Right ventricle myocardium inferior (tissue), 1 donor: Measurements from ENCODE around the gene CHPF2. TPM values are rescaled to one million over a fixed set of nuclear protein-coding genes. Genes with fewer than 3 reads are reported as not detected.

ENCODE experiments used
- ATAC-seq: fragments of 200-7000 bp; cut with Tn5 transposase; one replicate; pipeline ENCODE4 v1.9.1; 2020; ENCODE audit warnings: mild to moderate bottlenecking, moderate library complexity
- DNase-seq: peaks from one replicate; pipeline ENCODE4 v3.0.0; 2021; ENCODE audit errors: missing footprints
- intact Hi-C: fragments of 100-400 bp; cut with DNase I; formaldehyde crosslinking; loops from one replicate; pipeline ENCODE4 v1.11.0; 2022
- total RNA-seq: library from RNA; stranded (reverse); fragmentation: NEBNext Ultra II Directional; extraction: Animal tissue kit (Norgen Biotek cat#: 25700); gene quantifications from one replicate; pipeline ENCODE4 v1.2.1, GENCODE V29; 2021
- donor health status: DM: no; HTN: yes; CAD: no; lungs with severe emphysema.

CHPF2 gene
- total RNA-seq, 1 donor from 2014 or later = 11.6 TPM

DNA sequence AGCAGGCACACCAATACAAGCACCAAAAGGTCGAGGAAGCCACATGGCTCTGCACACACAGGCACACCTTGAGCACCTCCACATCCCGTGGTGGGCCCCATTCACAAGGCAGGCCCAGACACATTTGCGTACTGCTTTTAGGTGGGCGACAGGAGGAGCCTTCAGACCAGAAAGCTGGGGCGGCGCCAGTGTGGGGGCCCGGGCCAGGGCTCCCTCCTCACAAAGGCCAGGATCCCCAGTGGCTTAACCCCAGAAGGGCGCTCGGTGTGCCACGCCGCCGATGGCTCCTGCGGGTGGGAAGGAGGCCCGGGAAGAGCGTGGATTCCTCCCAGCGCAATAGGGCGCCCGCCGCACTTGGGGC lies 19.0 kb downstream of the CHPF2 start:
- ATAC-seq (no peak), DNase-seq (peak; percentile 71)
- intact Hi-C loops = no loop called here

DNA sequence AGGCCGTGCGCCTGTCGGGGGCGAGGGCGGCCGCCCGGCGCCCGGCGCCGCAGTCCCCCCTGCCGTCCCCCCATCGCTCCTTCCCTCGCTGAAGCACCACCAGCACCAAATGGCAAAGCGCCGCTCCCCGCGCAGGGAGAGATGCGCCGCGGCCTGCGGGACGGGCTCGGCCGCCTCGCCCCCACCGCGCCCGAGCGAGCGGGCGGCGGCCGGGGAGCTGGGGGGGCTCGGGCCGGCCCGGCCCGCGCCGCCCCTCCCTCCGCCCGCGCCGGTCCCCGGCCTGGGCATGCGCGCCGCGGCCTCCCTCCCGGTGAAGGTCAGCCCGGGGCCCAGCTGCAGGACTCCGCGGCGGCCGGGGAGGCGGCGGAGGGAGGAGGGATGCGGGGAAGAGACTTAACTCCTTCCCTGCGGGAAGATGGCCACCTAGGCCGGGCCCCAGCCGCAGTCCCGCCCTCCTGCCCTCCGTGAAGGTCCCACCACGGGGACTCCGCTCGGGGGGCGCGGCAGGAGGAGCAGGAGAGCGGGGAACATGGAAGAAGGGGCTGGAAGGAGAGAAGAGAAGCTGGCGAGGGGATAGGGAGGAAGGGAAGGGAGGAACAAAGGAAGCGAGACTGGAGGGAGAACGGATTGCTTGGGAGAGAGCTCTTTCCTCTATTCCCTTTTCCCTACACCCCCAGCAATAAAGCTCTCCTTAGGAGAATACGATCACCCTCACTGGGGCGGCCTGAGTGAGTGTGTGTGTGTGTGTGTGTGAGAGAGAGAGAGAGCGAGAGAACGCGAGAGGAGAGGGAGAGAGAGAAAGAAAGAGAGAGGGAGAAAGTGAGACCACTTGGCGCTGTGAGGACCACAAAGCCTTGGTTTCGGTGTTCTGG lies 19.6 kb downstream of the CHPF2 start:
- peak; percentile 62 for ATAC-seq
- peak; percentile 88 for DNase-seq
- intact Hi-C loops = no loop called here

DNA sequence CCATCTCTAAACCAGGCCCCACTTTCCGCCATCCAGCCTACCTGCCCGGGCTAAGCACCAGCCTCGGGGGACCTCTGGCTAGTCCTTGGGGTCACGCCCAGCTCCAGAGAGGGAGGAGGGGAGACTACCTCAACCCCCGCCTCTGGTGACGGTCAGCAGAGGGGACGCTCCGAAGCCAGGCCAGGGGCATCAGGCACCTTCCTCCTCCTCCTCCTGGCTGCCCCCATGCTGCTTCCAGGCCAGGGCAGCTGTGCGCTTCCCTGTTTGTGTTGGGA lies 20.2 kb downstream of the CHPF2 start:
- DNase-seq = peak; percentile 68
- no peak for ATAC-seq
- intact Hi-C loops = no loop called here

DNA sequence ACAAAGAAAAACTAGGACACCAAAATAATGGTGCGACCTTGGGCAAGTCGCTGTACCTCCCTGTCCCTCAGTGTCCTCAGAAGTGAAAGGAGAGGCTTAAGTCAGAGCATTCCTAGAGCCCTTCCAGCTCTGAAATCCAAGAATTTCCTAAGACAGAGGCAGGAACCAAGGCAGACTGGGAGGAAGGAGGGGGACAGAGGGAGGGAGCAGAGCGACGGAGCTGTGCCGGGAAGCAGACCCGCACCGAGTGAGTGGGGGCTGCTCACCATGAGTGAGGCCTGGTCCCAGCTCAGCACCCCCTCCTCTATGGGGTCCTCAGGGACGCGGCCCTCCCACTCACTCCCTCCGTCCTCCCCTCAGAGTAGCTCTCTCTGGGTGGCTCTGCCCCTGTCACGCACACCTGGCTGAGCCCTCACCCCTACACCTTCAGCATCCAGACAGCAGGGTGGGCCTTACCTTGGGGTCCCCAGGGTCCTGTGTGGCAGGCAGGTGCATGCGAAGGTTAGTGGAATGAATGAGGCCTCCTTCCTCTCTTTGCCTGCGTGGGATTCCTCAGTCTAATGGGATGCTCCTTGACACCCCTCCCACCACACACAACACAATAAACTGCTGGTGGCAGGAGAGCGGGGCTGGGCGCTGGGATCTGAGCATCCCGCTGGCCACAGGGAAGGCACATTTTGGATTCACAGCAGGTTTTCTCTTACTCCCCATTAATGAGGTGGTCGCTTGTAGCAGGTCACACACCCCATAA lies 20.9 kb downstream of the CHPF2 start:
- DNase-seq (peak; percentile 50), ATAC-seq (no peak)
- intact Hi-C loops = no loop called here

DNA sequence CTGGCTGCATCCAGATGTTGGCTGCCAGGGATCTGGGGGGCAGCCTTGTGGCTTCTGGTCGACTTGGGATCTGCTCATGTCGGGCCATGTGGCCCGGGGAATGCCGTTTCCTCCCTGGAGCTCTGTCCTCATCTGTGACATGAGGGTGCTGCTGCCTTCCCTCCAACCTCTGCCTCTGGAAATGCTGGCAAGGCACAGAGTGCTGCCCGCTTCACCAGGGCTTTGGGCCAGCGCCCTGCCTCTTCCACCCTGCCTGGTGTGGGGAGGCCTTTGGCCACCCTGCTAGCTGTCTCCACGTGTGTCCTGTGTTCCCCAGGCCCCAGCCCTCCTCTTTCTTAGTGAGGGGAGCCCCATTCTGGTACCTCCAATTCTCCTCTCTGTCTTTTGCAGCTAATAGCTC lies 22.0 kb downstream of the CHPF2 start:
- intact Hi-C loops = no loop called here
- peak; percentile 9 for ATAC-seq

DNA sequence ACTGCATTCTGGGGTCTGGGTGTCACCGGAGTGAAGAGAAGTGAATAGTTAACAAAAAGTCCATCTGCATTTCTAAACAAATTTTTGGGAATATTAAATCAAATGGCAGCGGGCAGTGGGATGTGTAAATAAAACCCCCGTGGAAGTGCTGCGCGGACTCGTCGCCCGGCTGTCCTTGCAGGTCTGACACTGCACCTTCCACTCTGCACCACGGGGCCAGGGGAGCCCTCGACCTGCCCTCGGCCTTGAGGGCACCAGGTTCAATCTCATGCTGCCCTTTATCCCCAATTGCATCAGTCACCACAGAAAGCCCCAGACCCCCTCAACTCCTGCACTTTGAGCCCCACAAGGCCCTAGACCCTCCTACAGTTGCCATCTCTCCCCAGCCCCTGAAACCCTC lies 22.6 kb downstream of the CHPF2 start:
- intact Hi-C loops = no loop called here
- no peak for ATAC-seq

More for the DNA sequence above, 22.0 kb downstream of the CHPF2 start:
- peak; percentile 70 for DNase-seq

DNA sequence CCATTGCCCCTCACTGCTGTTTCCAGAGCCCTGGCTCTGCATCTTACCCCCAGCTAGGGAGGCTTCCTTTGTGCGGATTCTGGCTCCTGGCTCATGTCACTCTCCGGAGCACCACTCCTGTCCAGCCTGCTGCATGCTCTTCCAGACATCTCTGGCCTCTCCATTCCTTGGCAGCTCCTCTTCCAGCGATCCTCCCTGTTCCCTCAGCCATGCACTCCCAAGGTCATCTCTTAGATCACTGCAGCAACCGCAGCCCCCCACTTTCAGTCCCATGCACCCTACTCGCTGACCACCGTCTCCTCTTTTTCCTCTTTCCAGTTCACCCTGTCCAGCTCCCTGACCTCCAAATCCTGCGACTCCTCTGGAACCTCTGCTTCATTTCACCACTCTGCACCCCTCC lies 23.1 kb downstream of the CHPF2 start:
- DNase-seq (no peak), ATAC-seq (no peak)
- intact Hi-C loops = no loop called here

More for the DNA sequence above, 22.6 kb downstream of the CHPF2 start:
- peak; percentile 46 for DNase-seq

DNA sequence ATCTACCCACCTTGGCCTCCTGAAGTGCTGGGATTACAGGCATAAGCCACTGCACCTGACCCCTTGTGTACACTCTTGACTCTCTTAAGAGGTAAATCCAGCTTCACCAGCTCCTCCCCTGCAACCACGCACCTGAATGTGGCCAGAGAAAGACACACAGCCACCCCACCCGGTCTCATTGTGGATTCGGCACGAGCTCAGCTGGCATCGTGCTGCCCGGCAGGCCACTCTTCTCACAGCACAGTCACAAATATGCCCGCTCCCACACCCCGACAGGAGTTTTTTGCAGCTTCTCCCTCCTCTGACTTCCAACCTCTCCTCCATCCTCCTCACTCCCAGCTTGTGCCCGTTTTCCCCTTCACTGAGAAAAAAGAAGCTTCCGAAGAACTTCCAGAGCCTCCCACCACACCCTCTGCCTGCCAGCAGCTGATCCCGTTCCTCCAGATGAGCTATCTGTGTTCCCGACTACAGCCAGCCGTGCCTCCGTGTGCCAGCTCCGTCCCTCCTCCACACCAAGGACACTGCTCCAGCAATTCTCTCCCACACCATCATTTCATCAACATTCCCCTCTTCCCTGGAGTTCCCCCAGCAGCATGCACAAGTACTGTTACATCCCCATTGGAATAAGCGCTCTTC lies 24.2 kb downstream of the CHPF2 start:
- ATAC-seq = no peak
- peak; percentile 65 for DNase-seq
- intact Hi-C loops = no loop called here

DNA sequence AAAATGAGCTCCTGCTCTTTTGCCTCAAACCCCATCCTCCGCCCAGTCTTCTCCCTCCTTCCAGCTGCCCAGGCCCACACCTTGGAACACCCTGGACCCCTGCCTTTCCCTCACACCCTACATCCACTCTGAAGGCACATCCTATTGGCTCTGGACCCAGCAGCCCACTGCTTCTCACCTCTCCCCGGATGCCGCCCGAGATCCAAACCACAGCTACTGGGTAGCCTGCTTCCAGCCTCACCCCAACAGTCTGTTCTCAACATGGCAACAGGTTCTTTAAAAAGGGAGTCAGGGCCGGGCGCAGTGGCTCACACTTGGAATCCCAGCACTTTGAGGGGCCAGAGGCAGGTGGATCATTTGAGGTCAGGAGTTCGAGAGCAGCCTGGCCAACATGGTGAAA lies 25.7 kb downstream of the CHPF2 start:
- intact Hi-C loops = no loop called here
- ATAC-seq = no peak
- DNase-seq = peak; percentile 62

DNA sequence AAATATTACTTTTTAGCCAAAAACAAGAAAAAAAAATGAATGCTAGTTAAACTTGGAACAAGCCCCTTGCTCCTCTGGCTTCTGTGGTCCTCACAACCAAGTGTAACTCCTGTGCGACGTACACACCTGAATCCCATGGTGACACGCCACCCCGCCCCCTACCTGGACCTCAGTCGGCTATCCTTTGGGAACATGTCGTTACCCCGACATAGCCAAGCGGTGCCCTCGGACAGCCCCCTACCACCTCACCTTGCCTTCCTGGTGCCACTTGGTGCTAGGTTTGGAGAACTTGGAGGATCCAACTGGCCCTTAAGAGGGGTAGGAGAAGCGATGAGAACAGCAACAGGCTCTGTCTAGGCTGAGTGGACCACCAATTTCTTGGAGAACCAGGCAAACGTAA lies 28.2 kb downstream of the CHPF2 start:
- intact Hi-C loops = no loop called here
- ATAC-seq = no peak
- peak; percentile 37 for DNase-seq

DNA sequence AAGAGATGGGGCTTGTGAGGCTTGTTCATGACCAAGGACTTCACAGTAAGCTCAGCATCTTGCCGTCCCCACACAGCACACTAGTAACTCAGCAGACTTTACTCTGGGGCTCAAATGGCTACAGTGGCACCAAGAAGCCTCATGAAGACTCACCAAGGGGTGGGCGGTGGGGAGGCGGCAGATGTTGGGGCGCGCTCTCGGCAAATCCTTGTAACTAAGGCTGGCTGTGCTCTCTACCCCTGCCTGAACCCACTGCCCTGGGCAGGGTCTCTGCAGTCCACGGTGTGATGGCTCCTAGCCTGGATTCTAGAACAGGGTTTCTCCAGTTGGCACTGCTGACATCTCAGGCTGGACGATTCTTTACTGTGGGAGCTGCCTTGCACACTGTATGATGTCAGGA lies 28.6 kb downstream of the CHPF2 start:
- peak; percentile 11 for DNase-seq
- intact Hi-C loops = no loop called here
- no peak for ATAC-seq

DNA sequence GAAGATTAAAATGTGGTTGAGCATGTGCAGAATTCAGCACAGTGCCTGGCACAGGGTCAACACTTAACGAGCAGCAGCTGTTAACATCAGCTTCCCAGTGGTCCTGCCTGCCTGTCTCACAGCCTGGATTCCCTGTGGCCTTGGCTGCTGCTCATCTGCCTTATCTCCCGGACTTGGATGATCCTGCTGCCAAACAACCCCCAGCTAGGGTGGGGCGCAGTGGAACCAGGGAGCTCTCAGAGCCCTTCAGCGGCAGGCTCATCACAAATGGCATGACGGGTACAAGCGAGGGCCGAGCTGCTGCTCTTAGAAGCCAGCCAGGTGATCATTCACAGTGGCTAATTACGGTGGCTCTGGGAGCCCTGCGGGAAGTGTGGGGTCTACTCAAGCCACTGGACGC lies 29.2 kb downstream of the CHPF2 start:
- DNase-seq = peak; percentile 41
- peak; percentile 20 for ATAC-seq

DNA sequence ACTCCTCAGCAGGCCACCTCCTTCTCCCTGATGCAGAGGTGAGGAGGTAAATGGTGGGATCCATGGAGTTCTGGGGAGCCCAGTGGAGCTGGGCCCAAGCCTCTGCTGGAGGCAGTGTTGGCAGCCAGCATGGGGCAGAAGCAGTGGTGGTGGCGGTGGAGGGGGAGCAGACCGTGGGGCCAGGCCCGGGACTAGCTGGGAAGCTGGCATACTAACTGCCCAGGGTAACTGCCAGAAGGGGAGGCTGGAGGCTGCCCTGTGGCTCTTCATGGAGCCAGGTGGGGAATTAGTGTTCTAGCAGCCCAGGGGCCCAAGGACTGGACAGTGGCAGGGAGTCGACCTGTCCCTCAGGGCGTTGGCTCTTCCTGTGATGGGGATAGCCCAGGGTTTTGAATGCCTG lies 32.3 kb downstream of the CHPF2 start:
- intact Hi-C loops = no loop called here
- DNase-seq (peak; percentile 8), ATAC-seq (no peak)

More for the DNA sequence above, 29.2 kb downstream of the CHPF2 start:
- intact Hi-C loops = no loop called here

DNA sequence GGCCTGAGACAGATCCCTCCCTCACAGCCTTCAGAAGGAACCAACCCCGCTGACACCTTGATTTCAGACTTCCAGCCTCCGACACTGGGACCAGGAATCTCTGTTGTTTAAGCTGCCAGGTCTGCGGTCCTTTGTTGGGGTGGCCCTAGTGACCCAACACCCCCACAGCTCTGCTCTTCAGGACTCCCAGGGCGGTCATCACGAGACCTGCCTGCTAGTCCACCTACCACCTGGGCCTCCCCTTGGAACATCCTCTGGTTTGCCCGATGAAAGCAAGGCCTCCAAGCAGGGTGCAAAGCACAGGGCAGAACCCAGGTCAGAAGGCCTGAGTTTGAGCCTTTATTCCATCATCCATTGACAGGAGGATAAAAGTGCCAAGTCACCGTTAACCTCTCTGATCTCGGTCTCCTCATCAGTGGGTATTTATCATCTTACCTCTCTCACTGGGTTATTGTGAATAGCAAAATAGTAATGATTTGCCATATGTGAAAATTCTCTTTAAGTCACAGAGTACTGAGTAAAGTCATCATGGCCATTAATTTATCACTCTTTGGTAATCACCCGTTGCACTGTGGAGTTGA lies 33.2 kb downstream of the CHPF2 start:
- intact Hi-C loops = no loop called here
- DNase-seq (no peak), ATAC-seq (no peak)

DNA sequence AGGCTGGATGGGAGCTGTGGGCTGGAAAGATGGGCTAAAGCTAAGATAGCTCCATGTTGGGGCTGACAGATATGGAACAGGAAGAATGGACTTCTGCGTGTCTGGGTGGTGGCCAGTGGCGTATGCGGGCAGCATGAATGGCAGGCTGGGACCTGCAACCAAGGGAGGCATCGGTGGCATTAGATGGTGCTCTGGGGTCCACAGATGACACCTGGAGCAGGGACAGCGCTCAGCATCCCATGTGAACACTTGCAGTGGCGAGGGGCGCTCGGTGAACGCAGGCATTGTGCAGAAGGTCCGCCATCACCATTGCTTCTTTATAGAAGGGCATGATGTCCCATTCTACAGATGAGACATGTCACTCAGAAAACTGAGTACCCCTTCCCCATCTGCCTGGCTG lies 37.2 kb downstream of the CHPF2 start:
- intact Hi-C loops = no loop called here

DNA sequence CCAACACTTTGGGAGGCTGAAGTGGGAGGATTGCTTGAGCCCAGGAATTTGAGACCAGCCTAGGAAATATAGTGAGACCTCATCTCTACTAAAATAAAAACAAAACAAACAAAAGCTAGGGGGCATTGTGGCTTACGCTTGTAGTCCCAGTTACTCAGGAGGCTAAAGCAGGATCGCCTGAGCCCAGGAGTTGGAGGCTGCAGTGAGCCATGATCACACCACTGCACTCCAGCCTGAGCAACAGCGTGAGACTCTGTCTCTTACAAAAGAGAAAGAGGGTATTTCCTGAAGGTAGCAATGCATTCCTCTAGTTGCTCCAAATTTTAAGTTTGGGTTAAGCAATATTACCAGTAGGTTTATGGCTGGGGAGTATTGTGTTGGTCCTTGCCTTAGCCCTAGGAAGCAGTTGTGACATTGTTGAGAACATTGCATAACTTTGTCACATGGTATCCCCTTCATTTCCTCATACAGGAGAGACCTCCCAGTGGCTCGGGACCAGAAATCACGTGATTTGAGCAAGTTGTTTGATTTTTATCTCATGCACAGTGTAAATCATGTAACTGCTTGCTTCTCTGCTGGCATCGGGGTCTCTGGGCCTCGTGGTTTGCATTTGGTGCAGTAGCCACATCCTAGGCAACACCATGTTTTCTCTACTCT lies 39.5 kb downstream of the CHPF2 start:
- DNase-seq (peak; percentile 63), ATAC-seq (peak; percentile 76)
- intact Hi-C loops = no loop called here

More for the DNA sequence above, 37.2 kb downstream of the CHPF2 start:
- ATAC-seq (no peak), DNase-seq (no peak)

DNA sequence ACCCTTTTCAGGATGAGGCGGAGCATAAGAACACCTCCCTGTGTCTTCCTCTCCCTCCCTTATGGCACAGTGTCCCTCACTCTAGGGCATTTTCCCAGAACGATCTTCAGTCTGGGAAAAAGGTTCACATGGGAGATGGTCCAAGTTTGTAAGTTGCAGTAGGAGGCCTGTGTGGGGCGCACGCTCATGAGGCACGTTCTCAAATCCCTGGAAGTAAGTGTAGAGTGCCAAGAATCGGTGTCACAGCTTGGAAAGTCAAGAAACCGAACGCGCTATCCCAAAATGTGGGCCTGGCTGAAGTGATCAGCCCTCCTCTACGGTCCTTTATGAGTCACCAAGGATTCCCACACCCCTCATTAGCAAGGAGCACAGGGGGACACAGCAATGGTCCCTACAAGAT lies 40.1 kb downstream of the CHPF2 start:
- intact Hi-C loops = no loop called here
- peak; percentile 4 for ATAC-seq
- no peak for DNase-seq

DNA sequence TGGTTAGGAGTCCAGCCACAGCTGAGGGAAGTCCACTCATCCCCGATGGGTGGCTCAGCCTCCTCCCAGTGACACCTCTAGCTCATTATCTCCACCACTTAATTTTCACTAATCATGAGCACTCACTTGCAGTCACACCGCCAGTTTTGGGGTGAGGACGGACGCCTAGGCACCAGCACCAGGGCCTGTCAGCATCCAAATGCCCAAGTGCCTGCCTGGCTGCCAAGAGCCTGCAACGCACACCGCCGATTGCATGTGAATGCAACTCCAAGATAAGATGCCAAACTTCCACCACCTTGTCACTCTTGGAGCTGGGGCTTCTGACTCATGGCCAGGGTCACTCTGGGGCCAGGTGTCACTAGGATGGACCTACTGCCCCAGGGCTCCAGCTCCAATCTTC lies 40.6 kb downstream of the CHPF2 start:
- intact Hi-C loops = no loop called here
- ATAC-seq (peak; percentile 22), DNase-seq (no peak)
